GM21367 (cell line): ENCODE data around the gene SEH1L.
"Not testable (repeated sequence)": the region's sequence is repeated elsewhere in the genome, so short reads cannot be mapped to it uniquely, and the experiment has no call there.

Experiments
- ATAC-seq: cut with Tn5 transposase; IDR thresholded peaks from one replicate; pipeline ENCODE4 v1.9.1; 2021; ENCODE audit not compliant: unreplicated experiment

The SEH1L gene

GRCh38 chr18:12947285-12948049 is at the start of gene SEH1L:
Gene SEH1L (plus strand): TSS chr18:12948011. CDS start chr18:12948122, 111 bp downstream.
- ATAC-seq = peak; percentile 57

- ATAC-seq = not testable (repeated sequence)
Observed at GRCh38 chr18:12901208-12901607, 46.6 kb upstream of the SEH1L start.

- no peak for ATAC-seq
Observed at GRCh38 chr18:12904012-12904516, 43.7 kb upstream of the SEH1L start.

GRCh38 chr18:12906119-12906518 is 41.7 kb upstream of the SEH1L start:
- ATAC-seq = no peak

GRCh38 chr18:12906773-12907172 is 41.0 kb upstream of the SEH1L start:
- no peak for ATAC-seq

- ATAC-seq = no peak
Observed at GRCh38 chr18:12907258-12907925, 40.4 kb upstream of the SEH1L start.

- ATAC-seq = no peak
Observed at GRCh38 chr18:12908706-12909105, 39.1 kb upstream of the SEH1L start.

GRCh38 chr18:12911025-12911928 is 36.5 kb upstream of the SEH1L start:
- no peak for ATAC-seq

GRCh38 chr18:12911929-12912703 is 35.7 kb upstream of the SEH1L start:
- ATAC-seq = no peak

- peak; percentile 60 for ATAC-seq
Observed at GRCh38 chr18:12921178-12921577, 26.6 kb upstream of the SEH1L start.

GRCh38 chr18:12922266-12922665 is 25.5 kb upstream of the SEH1L start:
- no peak for ATAC-seq

GRCh38 chr18:12924616-12925015 is 23.2 kb upstream of the SEH1L start:
- ATAC-seq = no peak

- no peak for ATAC-seq
Observed at GRCh38 chr18:12928206-12928605, 19.6 kb upstream of the SEH1L start.

- ATAC-seq = no peak
Observed at GRCh38 chr18:12928641-12929040, 19.2 kb upstream of the SEH1L start.

- no peak for ATAC-seq
Observed at GRCh38 chr18:12929477-12930083, 18.2 kb upstream of the SEH1L start.

GRCh38 chr18:12930376-12930775 is 17.4 kb upstream of the SEH1L start:
- ATAC-seq = no peak

GRCh38 chr18:12930908-12931307 is 16.9 kb upstream of the SEH1L start:
- no peak for ATAC-seq

- no peak for ATAC-seq
Observed at GRCh38 chr18:12933327-12933726, 14.5 kb upstream of the SEH1L start.

- no peak for ATAC-seq
Observed at GRCh38 chr18:12934454-12935071, 13.2 kb upstream of the SEH1L start.

GRCh38 chr18:12939162-12939561 is 8.6 kb upstream of the SEH1L start:
- no peak for ATAC-seq
